Stimulated activated CD8-positive, alpha-beta memory T cell treated with anti-CD3 and anti-CD28 coated beads, Interleukin-4, amount 100 ng/mL, for 24 hours (primary cell): ENCODE measurements around the gene SHMT2.

Experiments used
- DNase-seq: peaks from one replicate; pipeline ENCODE4 v3.0.0-alpha.2; 2020; ENCODE audit warnings: low read depth

Gene SHMT2

DNA sequence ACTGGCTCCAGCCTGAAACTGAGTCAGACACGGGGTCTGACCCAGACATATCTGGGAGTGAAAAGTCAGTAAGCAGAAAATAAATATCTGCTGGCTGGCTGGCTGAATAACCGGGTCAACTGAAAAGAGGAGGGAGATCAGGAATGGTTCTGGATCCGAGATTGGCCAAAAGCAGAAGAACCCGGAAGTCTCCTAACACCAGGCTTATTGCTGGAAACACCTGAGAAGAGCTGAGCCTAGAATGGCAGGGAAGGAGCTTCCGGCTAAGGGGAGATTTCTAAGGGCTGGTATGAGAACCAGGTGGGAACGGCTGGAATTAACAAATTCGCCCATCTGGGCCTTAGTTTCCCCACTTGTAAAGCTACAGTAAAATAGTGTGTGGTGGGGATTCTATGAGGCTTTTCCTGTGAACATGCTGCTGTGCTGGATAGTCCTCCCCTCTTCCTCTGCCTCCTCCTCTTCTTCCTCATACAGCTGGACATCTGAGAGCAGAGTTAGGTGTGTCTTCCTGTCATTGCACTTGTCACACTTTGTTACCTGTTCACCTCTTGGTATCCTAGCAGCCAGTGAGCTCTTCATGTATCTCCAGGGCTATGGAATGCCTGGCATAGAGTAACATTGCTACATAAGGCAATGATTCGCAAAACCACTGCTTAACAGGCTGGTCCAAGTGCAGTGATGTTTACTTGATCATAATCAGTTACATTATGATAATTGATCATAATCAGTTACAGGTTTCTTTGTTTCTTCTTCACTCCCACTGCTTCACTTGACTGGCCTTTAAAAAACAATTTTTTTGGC lies 2.0 kb upstream of the SHMT2 start:
- DNase-seq = no peak

- DNase-seq = no peak
These were observed 371 bp upstream of the SHMT2 start for GRCh38 chr12:57229046-57229633.

DNA sequence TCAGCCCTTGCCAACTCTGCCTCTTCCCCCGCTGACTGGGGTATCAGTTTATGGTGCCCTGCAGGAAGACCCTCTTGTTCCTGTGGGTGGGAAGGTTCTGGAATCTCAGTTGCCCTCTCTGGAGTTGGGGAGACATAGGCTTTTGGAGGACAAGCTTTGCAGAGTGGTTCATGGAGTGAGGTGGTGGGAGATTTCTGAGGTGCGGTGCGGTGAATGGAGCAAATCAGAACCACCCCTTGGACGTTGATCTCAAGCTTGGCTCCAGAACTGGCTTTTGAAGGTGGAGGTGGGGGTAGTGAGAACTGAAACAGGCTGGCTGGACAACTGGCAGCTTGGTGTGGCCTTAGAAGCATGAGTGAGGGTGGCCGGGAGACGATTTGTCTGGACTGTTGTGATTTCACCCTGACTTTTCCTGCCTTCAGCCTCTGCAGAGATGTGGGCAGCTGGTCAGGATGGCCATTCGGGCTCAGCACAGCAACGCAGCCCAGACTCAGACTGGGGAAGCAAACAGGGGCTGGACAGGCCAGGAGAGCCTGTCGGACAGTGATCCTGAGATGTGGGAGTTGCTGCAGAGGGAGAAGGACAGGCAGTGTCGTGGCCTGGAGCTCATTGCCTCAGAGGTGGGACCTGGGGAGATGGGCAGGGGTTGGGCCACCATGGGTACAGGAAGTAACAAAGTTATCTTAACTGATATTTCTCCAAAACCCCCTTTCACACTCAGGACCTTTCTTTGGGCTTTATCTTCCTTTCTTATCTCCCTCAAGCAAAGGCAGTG lies 1.1 kb downstream of the SHMT2 start:
- DNase-seq = no peak

DNA sequence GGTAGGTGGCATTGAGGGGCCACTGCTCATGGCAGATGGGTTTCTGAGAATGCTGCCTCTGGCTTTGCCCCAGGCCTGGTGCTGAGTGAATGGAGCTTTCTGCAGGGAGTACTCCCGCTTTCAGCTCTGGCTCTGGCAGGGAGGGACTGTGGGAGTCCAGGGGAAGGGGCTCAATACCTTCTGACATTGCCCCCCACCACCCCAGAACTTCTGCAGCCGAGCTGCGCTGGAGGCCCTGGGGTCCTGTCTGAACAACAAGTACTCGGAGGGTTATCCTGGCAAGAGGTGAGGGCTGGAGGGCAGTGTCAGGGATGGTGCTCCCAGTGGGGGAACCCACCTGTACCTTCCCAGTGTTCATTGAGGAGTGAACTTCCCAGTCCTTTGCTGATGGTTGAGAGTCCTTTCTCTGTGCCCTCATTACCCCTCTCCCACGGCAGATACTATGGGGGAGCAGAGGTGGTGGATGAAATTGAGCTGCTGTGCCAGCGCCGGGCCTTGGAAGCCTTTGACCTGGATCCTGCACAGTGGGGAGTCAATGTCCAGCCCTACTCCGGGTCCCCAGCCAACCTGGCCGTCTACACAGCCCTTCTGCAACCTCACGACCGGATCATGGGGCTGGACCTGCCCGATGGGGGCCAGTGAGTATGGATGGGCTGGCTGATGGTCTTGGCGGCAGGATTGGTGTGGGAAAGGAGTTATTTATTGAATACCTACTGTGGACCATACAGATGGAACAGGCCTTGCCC lies 1.9 kb downstream of the SHMT2 start:
- DNase-seq = no peak

GRCh38 chr12:57232156-57232756 lies 2.7 kb downstream of the SHMT2 start:
- DNase-seq = no peak

DNA sequence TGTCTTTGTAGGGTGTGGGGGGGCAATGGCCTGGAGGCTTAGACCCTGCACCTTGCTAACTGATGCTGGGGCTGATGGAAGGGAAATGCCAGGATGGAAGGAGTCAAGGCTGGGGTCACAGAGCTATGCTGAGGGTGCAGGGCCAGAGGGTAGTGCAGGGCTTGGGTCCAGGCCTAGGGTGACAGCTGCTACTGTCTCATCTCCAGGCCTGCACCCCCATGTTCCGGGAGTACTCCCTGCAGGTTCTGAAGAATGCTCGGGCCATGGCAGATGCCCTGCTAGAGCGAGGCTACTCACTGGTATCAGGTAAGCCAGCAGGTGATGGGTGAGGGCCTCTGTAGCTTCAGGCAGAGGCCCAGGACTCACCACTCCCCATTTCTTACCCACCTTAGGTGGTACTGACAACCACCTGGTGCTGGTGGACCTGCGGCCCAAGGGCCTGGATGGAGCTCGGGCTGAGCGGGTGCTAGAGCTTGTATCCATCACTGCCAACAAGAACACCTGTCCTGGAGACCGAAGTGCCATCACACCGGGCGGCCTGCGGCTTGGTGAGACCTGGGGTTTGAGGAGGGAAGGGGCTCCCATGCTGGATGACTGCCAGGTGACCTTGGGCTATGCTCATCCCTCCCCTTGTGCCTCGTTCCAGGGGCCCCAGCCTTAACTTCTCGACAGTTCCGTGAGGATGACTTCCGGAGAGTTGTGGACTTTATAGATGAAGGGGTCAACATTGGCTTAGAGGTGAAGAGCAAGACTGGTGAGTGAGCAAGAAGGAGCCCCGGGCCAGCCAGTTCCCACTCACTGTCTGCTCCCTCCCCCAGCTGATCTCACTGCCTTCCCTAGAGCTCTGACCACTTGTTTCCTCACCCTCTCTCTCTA lies 4.1 kb downstream of the SHMT2 start:
- no peak for DNase-seq

GRCh38 chr12:57234233-57234570 lies 4.7 kb downstream of the SHMT2 start:
- DNase-seq = no peak

DNA sequence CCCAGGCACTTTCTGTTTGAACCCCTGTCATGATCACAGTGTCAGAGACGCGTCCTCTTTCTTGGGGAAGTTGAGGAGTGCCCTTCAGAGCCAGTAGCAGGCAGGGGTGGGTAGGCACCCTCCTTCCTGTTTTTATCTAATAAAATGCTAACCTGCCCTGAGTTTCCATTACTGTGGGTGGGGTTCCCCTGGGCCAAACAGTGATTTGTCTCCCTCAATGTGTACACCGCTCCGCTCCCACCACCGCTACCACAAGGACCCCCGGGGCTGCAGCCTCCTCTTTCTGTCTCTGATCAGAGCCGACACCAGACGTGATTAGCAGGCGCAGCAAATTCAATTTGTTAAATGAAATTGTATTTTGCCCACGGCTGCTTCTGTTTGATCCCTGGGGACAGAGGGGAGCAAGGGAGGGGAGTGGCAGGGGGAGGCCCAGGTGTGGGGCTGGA lies 5.1 kb downstream of the SHMT2 start:
- no peak for DNase-seq

DNA sequence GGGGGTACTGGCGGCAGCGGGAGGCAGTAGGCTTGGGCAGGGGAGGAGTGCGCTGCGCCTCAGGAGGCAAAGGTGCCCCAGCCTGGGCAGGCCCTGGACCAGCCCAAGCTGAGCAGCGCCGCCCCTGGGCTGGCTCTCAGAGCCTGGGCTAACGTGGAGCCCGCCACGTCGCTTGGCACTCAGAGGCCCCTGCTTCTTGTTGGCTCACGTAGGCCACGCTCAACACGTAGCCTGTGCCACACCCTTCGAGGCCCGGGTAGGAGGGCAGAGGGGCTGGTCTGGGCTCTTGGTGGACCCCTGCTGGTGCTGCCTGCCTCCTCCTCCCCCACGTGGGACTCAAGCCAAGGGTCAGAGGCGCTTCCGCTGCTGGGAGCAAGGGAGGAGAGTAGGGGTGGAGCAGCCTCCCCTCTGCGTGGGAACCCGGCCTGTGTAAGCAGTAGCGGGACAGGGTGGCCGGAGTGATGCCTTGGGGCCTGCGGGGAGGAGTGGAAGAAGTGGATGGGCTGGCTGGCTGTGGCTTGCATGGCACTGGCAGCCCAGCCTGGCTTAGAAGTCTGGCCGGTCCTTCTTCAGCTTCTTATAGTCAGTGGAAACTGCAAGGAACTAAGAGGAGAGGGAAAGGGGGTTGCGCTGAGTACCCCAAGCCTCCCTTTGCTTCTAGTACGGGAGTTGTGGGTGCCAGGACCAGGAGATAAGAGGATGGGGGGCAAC lies 5.7 kb downstream of the SHMT2 start:
- DNase-seq = no peak

DNA sequence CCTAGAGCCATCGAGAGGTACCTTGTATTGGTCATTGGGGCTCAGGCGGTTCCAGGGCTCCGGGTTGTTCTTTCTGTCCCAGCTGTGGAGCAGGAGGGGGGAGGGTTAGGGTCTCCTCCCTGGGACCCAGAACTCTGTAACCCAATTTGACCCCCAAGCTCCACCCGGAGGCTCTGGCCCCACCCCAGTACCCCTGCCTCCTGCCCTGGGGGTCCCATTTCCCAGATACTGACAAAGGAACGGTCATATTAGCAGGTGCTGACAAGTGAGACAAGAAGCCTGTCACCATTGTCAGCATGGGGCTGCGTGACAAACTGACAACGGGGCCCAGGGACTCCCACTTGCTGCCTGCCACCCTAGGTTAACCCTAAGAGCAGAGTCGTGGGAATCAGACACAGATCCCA lies 6.2 kb downstream of the SHMT2 start:
- no peak for DNase-seq

GRCh38 chr12:57236201-57236924 lies 6.9 kb downstream of the SHMT2 start:
- no peak for DNase-seq

DNA sequence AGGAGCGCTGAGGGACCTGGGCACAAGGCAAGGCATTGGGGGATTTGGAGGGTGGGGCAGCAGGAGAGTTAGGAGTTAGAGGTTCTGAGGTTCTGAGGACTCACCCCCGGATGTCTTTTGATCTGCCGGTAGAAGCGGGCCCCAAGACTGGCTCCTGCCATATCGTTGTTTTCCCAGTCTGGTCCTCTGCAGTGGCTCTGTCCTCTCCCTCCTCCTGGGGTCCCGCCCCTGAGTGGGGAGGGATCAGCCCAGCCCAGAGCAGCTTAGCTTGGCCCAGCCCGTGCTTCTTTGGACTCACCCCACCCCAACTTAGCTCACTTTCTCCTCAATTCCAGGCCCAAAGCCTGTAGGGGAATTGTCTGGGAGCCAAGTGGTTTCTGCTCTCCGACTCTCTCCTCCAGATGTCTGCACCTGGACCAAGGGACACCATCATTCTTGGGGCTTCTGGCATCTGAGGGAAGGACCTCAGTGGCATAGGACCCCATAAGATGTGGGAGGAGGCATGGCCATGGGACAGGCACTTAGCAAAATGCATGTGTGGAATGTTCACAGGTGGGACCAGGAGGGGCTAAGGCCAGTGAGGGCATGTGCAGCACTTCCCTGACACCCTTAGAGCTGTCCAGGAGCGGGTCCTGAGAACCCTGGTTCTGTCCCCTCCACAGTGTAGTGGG lies 7.5 kb downstream of the SHMT2 start:
- no peak for DNase-seq

GRCh38 chr12:57237596-57237931 lies 8.1 kb downstream of the SHMT2 start:
- DNase-seq = no peak

DNA sequence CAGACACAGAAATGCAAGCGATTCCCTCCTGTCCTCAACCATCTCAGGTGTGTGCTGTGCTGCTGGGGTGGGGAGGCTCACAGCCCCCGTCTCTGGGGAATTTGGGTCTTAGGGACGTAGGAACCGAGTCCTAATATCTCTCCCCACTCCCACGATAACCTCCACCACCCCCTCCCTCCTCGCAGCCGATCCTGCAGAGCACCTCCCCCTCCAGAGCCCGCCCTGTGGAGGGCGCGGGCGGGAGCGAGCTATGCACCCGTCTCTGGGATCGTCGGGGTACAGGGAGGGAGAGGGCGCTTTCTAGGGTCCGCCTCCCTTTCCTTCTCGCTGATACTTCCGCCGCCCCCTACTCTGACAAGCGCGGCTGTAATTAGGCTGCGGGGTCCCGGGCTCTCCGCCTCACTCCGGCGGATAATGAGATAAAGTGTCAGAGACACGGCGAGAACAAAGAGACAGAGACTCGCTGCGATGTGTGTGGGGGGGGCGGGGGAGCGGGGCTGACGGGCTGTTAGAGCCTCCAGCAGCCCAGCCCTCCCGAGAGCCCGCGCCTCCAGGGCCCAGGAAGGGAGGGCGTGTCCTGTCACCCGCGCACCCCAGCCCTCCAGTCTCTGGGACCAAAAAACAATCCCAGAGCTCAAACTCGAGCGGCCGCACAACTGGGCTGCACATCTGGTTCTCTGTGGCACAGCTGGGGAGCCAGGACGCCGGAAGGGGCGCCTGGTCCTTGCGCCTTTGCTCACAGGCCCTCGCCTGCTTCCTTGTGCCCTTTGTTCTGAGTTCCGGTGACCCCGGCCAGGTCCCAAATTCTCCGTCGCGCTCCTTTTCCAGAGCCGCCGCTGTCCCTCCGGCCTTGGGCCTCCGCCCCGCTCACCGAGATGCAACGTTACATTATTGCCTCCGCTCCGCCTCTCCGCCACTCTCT lies 8.7 kb downstream of the SHMT2 start:
- DNase-seq = no peak

GRCh38 chr12:57238854-57239554 lies 9.5 kb downstream of the SHMT2 start:
- peak; percentile 77 for DNase-seq

DNA sequence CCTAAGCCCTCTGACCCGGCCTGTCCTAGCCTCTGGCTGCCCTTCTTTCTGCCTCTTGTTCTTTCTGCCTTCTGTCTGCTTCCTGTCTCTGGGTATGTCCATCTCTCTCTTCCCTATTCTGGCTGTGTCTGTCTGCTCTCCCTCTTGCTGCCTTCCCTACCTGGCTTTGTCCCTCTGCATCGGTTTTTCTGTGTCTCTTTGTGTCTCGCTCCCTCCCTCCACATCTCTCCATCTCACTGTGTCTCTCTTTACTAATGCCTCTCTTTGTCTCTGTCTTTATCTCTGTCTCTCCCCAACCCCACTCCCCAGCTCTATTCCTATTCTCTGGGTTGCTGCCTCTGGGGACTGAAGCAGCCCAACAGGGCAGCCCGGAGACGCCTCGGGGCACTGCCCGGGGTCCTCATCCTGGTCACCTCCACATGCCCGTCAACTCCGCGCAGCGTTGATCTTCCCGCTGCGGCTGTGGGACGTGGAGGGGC lies 10.1 kb downstream of the SHMT2 start:
- no peak for DNase-seq
